HepG2 (cell line): ENCODE results near the gene CCDC30. TPM values are rescaled to one million over a fixed set of nuclear protein-coding genes. Genes with fewer than 3 reads are reported as not detected.
A peak's percentile ranks its signal among the peaks of the same experiment; 100 is the strongest.

Source experiments
- ATF7 ChIP-seq, 2 experiments: fragments of 450-650 bp in 1 of 2; sonication (generic) in 1 of 2; formaldehyde crosslinking in 1 of 2; IDR thresholded peaks; 2 replicates each; pipeline versions ENCODE4 v1.4.0 to v1.6.1; 2016 to 2020; ENCODE audit warnings: antibody characterized with exemption in 1 of 2, mild to moderate bottlenecking in 1 of 2, missing genetic modification reagents in 1 of 2
- CENPX ChIP-seq: sonication (generic); formaldehyde crosslinking; IDR thresholded peaks from 2 replicates; pipeline ENCODE4 v1.9.0; 2021; ENCODE audit warnings: mild to moderate bottlenecking, missing genetic modification reagents, moderate library complexity
- EED ChIP-seq: sonication (generic); formaldehyde crosslinking; IDR thresholded peaks from 2 replicates; pipeline ENCODE4 v1.5.0; 2020; ENCODE audit warnings: mild to moderate bottlenecking, missing genetic modification reagents
- HMGA1 ChIP-seq: sonication (generic); formaldehyde crosslinking; conservative IDR thresholded peaks from 2 replicates; pipeline ENCODE4 v1.4.0; 2020; ENCODE audit warnings: missing genetic modification reagents
- HNRNPH1 ChIP-seq: fragments of 200-400 bp; formaldehyde crosslinking; optimal IDR thresholded peaks from 2 replicates; pipeline ENCODE3; 2017; ENCODE audit warnings: mild to moderate bottlenecking, low read depth, low read length
- ISL2 ChIP-seq: sonication (generic); formaldehyde crosslinking; IDR thresholded peaks from 2 replicates; pipeline ENCODE4 v1.5.0; 2020; ENCODE audit warnings: missing genetic modification reagents
- KLF12 ChIP-seq: sonication (generic); formaldehyde crosslinking; IDR thresholded peaks from 2 replicates; pipeline ENCODE4 v1.4.0; 2020; ENCODE audit warnings: missing genetic modification reagents, borderline replicate concordance
- PAX8 ChIP-seq: sonication (generic); formaldehyde crosslinking; IDR thresholded peaks from 2 replicates; pipeline ENCODE4 v1.8.0; 2022; ENCODE audit warnings: mild to moderate bottlenecking, missing genetic modification reagents, borderline replicate concordance
- RBFOX2 ChIP-seq: fragments of 200-400 bp; formaldehyde crosslinking; IDR thresholded peaks from 2 replicates; pipeline ENCODE4 v1.6.1; 2017; ENCODE audit warnings: low read depth, mild to moderate bottlenecking, low read length
- RCOR2 ChIP-seq: IDR thresholded peaks from 2 replicates; pipeline ENCODE4 v1.6.1; 2016; ENCODE audit warnings: missing biosample characterization, missing genetic modification reagents
- TEAD3 ChIP-seq: optimal IDR thresholded peaks from 2 replicates; pipeline ENCODE3; 2016; ENCODE audit warnings: borderline replicate concordance
- UBTF ChIP-seq: sonication (generic); formaldehyde crosslinking; IDR thresholded peaks from 2 replicates; pipeline ENCODE4 v1.4.0; 2020; ENCODE audit warnings: mild to moderate bottlenecking, missing genetic modification reagents
- YEATS2 ChIP-seq: sonication (generic); formaldehyde crosslinking; IDR thresholded peaks from 2 replicates; pipeline ENCODE4 v1.4.0; 2020; ENCODE audit warnings: missing genetic modification reagents, borderline replicate concordance
- ZFP36 ChIP-seq: fragments of 150-350 bp; IDR thresholded peaks from 2 replicates; pipeline ENCODE4 v1.6.1; 2018; ENCODE audit warnings: borderline replicate concordance, low read length, low read depth; ENCODE audit not compliant: partially characterized antibody
- ZFX ChIP-seq: sonication (generic); formaldehyde crosslinking; IDR thresholded peaks from 2 replicates; pipeline ENCODE4 v1.4.0; 2020; ENCODE audit warnings: mild to moderate bottlenecking, low read depth, missing genetic modification reagents, moderate library complexity
- ZIK1 ChIP-seq: sonication (generic); formaldehyde crosslinking; IDR thresholded peaks from 2 replicates; pipeline ENCODE4 v1.5.0; 2020; ENCODE audit warnings: mild to moderate bottlenecking, low read depth, missing genetic modification reagents, borderline replicate concordance
- ZMAT3 ChIP-seq: sonication (generic); formaldehyde crosslinking; conservative IDR thresholded peaks from 2 replicates; pipeline ENCODE4 v1.7.0; 2021; ENCODE audit warnings: missing genetic modification reagents
- ZNF256 ChIP-seq: sonication (generic); formaldehyde crosslinking; conservative IDR thresholded peaks from 2 replicates; pipeline ENCODE4 v1.4.0; 2020; ENCODE audit warnings: missing genetic modification reagents
- ZNF292 ChIP-seq: sonication (generic); formaldehyde crosslinking; IDR thresholded peaks from 2 replicates; pipeline ENCODE4 v1.8.1; 2022; ENCODE audit warnings: mild to moderate bottlenecking, low read depth, missing genetic modification reagents, borderline replicate concordance
- ZNF367 ChIP-seq: sonication (generic); formaldehyde crosslinking; IDR thresholded peaks from 2 replicates; pipeline ENCODE4 v1.4.0; 2020; ENCODE audit warnings: missing genetic modification reagents, borderline replicate concordance
- ZNF607 ChIP-seq: sonication (generic); formaldehyde crosslinking; IDR thresholded peaks from 2 replicates; pipeline ENCODE4 v1.5.1; 2020; ENCODE audit warnings: missing genetic modification reagents, mild to moderate bottlenecking, borderline replicate concordance
- ZNF652 ChIP-seq: IDR thresholded peaks from 2 replicates; pipeline ENCODE4 v1.6.1; 2016; ENCODE audit warnings: low read depth, borderline replicate concordance
- ZNF672 ChIP-seq: sonication (generic); formaldehyde crosslinking; IDR thresholded peaks from 2 replicates; pipeline ENCODE4 v1.8.1; 2022; ENCODE audit warnings: missing genetic modification reagents
- ZNF674 ChIP-seq: sonication (generic); formaldehyde crosslinking; IDR thresholded peaks from 2 replicates; pipeline ENCODE4 v1.5.0; 2020; ENCODE audit warnings: low read depth, mild to moderate bottlenecking, missing genetic modification reagents
- ZNF687 ChIP-seq: sonication (generic); formaldehyde crosslinking; IDR thresholded peaks from 2 replicates; pipeline ENCODE4 v1.5.1; 2020; ENCODE audit warnings: mild to moderate bottlenecking, missing genetic modification reagents, moderate library complexity
- ZNF747 ChIP-seq: sonication (generic); formaldehyde crosslinking; IDR thresholded peaks from 2 replicates; pipeline ENCODE4 v1.8.1; 2023; ENCODE audit warnings: missing genetic modification reagents, mild to moderate bottlenecking, borderline replicate concordance
- ZSCAN30 ChIP-seq: sonication (generic); formaldehyde crosslinking; IDR thresholded peaks from 2 replicates; pipeline ENCODE4 v1.5.0; 2020; ENCODE audit warnings: mild to moderate bottlenecking, missing genetic modification reagents
- polyA plus RNA-seq, 8 experiments: library from polyadenylated mRNA; depleted of rRNA in 3 of 8; stranded (reverse) in 7 of 8; unstranded in 1 of 8; fragments of >200 nt; fragmentation: Illumina TruSeq in 4 of 8; extraction: Trizol in 4 of 8; gene quantifications; 2 replicates each; pipeline versions ENCODE4 v1.2.1 to v1.2.3, GENCODE V29; 2011 to 2016; ENCODE audit warnings: low read depth in 4 of 8, missing spikeins in 1 of 8, mixed read lengths in 1 of 8; ENCODE audit not compliant: insufficient read depth in 1 of 8
- total RNA-seq, 5 experiments: library from RNA; depleted of rRNA; stranded (reverse); fragments of >200 nt; fragmentation: Illumina TruSeq; extraction: Trizol; gene quantifications; 2 replicates each; pipeline ENCODE4 v1.2.3, GENCODE V29; 2016; ENCODE audit warnings: low read depth in 1 of 5

CCDC30 gene
- total and polyA plus RNA-seq, 2 of the 13 experiments (the other 11 are each of a cell fraction or from before 2014, with no cell fraction given), result 0.25 to 0.77 TPM

- TF ChIP-seq ZNF674 (CRISPR knock-in tag), result no peak
- TF ChIP-seq KLF12 (CRISPR knock-in tag), result no peak
- TF ChIP-seq EED (CRISPR knock-in tag), result no peak
- no peak for TF ChIP-seq HNRNPH1
- no peak for TF ChIP-seq ZNF672 (CRISPR knock-in tag)
- TF ChIP-seq ZFP36, result no peak
- TF ChIP-seq ZIK1, result no peak; the same call in 1 of the 2 replicates
- TF ChIP-seq ATF7 (IDR thresholded peaks at IDR 0.05), result no peak
- TF ChIP-seq ATF7 (CRISPR knock-in tag; IDR thresholded peaks at IDR 0.05), result no peak; the same call in 1 of the 2 replicates
- no peak for TF ChIP-seq RCOR2 (CRISPR knock-in tag)
- TF ChIP-seq ZNF607 (CRISPR knock-in tag), result no peak
- no peak for TF ChIP-seq ZSCAN30
- TF ChIP-seq ZNF256 (CRISPR knock-in tag), result no peak
- TF ChIP-seq TEAD3 (CRISPR knock-in tag), result no peak
- TF ChIP-seq ZMAT3 (CRISPR knock-in tag), result peak; percentile 17; the same call in 1 of the 2 replicates
- no peak for TF ChIP-seq ISL2
- peak; percentile 52 for TF ChIP-seq ZFX (CRISPR knock-in tag)
- TF ChIP-seq ZNF747 (CRISPR knock-in tag), result no peak
- TF ChIP-seq RBFOX2, result peak; percentile 85
- no peak for TF ChIP-seq ZNF292 (CRISPR knock-in tag)
- peak; percentile 48 for TF ChIP-seq ZNF687 (CRISPR knock-in tag)
- no peak for TF ChIP-seq ZNF652 (CRISPR knock-in tag)
- no peak for TF ChIP-seq ZNF367 (CRISPR knock-in tag)
- TF ChIP-seq HMGA1 (CRISPR knock-in tag), result no peak
- no peak for TF ChIP-seq YEATS2 (CRISPR knock-in tag)
- TF ChIP-seq UBTF, result no peak; the same call in 1 of the 2 replicates
- no peak for TF ChIP-seq PAX8 (CRISPR knock-in tag)
- TF ChIP-seq CENPX (CRISPR knock-in tag), result no peak
These were observed 6.4 kb upstream of the CCDC30 start (continued) for GRCh38 chr1:42456754-42457089.
